K562 (cell line): ENCODE results near the gene WASF1. TPM values are rescaled to one million over a fixed set of nuclear protein-coding genes. Genes with fewer than 3 reads are reported as not detected.

Source experiments
- ATAC-seq: fragments of 200-7000 bp; cut with Tn5 transposase; 3 replicates; pipeline ENCODE4 v1.9.1; 2020; ENCODE audit warnings: moderate library complexity
- BruUV-seq: library from RNA; stranded (reverse); fragments of 400-500 nt; replicated peaks from 2 replicates; lab custom pipeline; 2021; lab: Mats Ljungman, UMichigan
- CTCF ChIA-PET: fragments of 300-600 bp; formaldehyde crosslinking; extraction: SDS; loops from one replicate; lab custom pipeline; 2021; ENCODE audit warnings: low intra/inter-chr PET ratio; lab: Yijun Ruan, JAX
- POLR2A ChIA-PET: fragments of 300-600, 350-650 bp; sonication (Branson Sonifier 250); formaldehyde crosslinking; extraction: SDS; loops from one replicate; lab custom pipeline; 2021; ENCODE audit warnings: antibody characterized with exemption, inconsistent platforms; lab: Yijun Ruan, JAX
- DNase-seq, 4 experiments: peaks; one replicate each; pipeline versions ENCODE4 v3.0.0 to v3.0.0-alpha.2; 2011 to 2018; ENCODE audit warnings: low spot score in 3 of 4, mixed read lengths in 3 of 4; ENCODE audit errors: extremely low read depth in 1 of 4
- FAIRE-seq: peaks from 2 replicates; lab custom pipeline; 2011; peaks lifted over from hg19 to GRCh38; lab: Jason Lieb, UNC
- H2AFZ ChIP-seq: 2 replicates; pipeline ENCODE4 v1.6.0; 2011; ENCODE audit warnings: low read depth, low read length, control low read depth, inconsistent platforms
- H3K27ac ChIP-seq: fragments of 200-600 bp; 3 replicates; pipeline ENCODE4 v1.8.0; 2011; ENCODE audit warnings: low read depth, mild to moderate bottlenecking, control low read depth, inconsistent platforms, low read length, moderate library complexity, mixed read lengths; ENCODE audit errors: extremely low read depth
- H3K27me3 ChIP-seq, 2 experiments: fragments of 300-600 bp in 1 of 2; 2 replicates in 1 of 2; 3 replicates in 1 of 2; pipeline versions ENCODE4 v1.6.0 to v1.8.0; 2011; ENCODE audit warnings: inconsistent platforms in 2 of 2, low read length in 2 of 2, mild to moderate bottlenecking in 1 of 2, mixed read lengths in 1 of 2, moderate library complexity in 1 of 2; ENCODE audit not compliant: control insufficient read depth in 2 of 2, insufficient read depth in 2 of 2
- H3K36me3 ChIP-seq: fragments of 300-600 bp; 3 replicates; pipeline ENCODE4 v1.8.0; 2011; ENCODE audit warnings: mild to moderate bottlenecking, low read length, inconsistent platforms; ENCODE audit not compliant: control insufficient read depth, insufficient read depth
- H3K4me1 ChIP-seq, 2 experiments: fragments of 200-600 bp in 1 of 2; replicated peaks in 1 of 2; 2 replicates in 1 of 2; 3 replicates in 1 of 2; pipeline versions ENCODE4 v1.5.1 to v1.8.0; 2011; ENCODE audit warnings: inconsistent platforms in 2 of 2, low read length in 2 of 2, mild to moderate bottlenecking in 1 of 2, mixed read lengths in 1 of 2, moderate library complexity in 1 of 2; ENCODE audit not compliant: control insufficient read depth in 2 of 2, insufficient read depth in 2 of 2
- H3K4me2 ChIP-seq: 2 replicates; pipeline ENCODE4 v1.6.1; 2011; ENCODE audit warnings: low read length, control low read depth, inconsistent platforms, mixed read lengths; ENCODE audit not compliant: insufficient read depth
- H3K4me3 ChIP-seq: fragments of 200-600 bp; sonication (generic), shearing (Covaris generic); 2 replicates; pipeline ENCODE4 v1.5.1; 2016; ENCODE audit warnings: control low read depth, inconsistent platforms
- H3K79me2 ChIP-seq: fragments of 200-600 bp; 3 replicates; pipeline ENCODE4 v1.8.0; 2011; ENCODE audit warnings: low read length, inconsistent platforms; ENCODE audit not compliant: control insufficient read depth, insufficient read depth
- H3K9ac ChIP-seq, 2 experiments: 2 replicates each; pipeline versions ENCODE4 v1.6.0 to v1.6.1; 2011; ENCODE audit warnings: low read depth in 2 of 2, low read length in 2 of 2, control low read depth in 1 of 2, inconsistent platforms in 1 of 2, mild to moderate bottlenecking in 1 of 2, mixed read lengths in 1 of 2; ENCODE audit not compliant: insufficient read depth in 1 of 2
- H3K9me1 ChIP-seq: one replicate; pipeline ENCODE4 v1.6.0; 2011; ENCODE audit warnings: inconsistent platforms, mild to moderate bottlenecking, low read length, moderate library complexity; ENCODE audit not compliant: control insufficient read depth, insufficient read depth
- H3K9me3 ChIP-seq: replicated peaks from 2 replicates; pipeline ENCODE4 v1.5.1; 2011; ENCODE audit warnings: low read depth, low read length, inconsistent platforms; ENCODE audit not compliant: control insufficient read depth, insufficient read depth
- H4K20me1 ChIP-seq: replicated peaks from 2 replicates; pipeline ENCODE4 v1.6.1; 2011; ENCODE audit warnings: low read length, inconsistent platforms, mixed read lengths; ENCODE audit not compliant: control insufficient read depth, insufficient read depth
- MAX ChIP-seq: sonication (generic); formaldehyde crosslinking; IDR thresholded peaks from 2 replicates; pipeline ENCODE4 v1.9.0; 2022; ENCODE audit warnings: mild to moderate bottlenecking, missing genetic modification reagents
- MEF2A ChIP-seq: IDR thresholded peaks from 2 replicates; pipeline ENCODE4 v1.6.1; 2011; ENCODE audit warnings: low read depth, mild to moderate bottlenecking, low read length, moderate library complexity; ENCODE audit not compliant: control insufficient read depth
- MNT ChIP-seq, 2 experiments: fragments of 450-650 bp; conservative IDR thresholded peaks; 2 replicates each; pipeline ENCODE4 v1.6.1; 2017; ENCODE audit warnings: mild to moderate bottlenecking in 2 of 2, moderate library complexity in 2 of 2
- NR3C1 ChIP-seq: sonication (generic); formaldehyde crosslinking; IDR thresholded peaks from 2 replicates; pipeline ENCODE4 v1.8.1; 2022; ENCODE audit warnings: missing genetic modification reagents
- TGIF2 ChIP-seq: sonication (generic); formaldehyde crosslinking; IDR thresholded peaks from 2 replicates; pipeline ENCODE4 v1.8.1; 2022; ENCODE audit warnings: mild to moderate bottlenecking, missing genetic modification reagents, moderate library complexity
- ZNF217 ChIP-seq: sonication (generic); formaldehyde crosslinking; IDR thresholded peaks from 2 replicates; pipeline ENCODE4 v1.8.0; 2022; ENCODE audit warnings: mild to moderate bottlenecking, missing genetic modification reagents
- ZNF445 ChIP-seq: fragments of 250-450 bp; sonication (Bioruptor Pico); IDR thresholded peaks from 2 replicates; pipeline ENCODE4 v1.4.0; 2020; ENCODE audit warnings: low read depth, mild to moderate bottlenecking, moderate library complexity
- WGBS: fragments of 100-300 bp; shearing (Covaris generic); methylation state at CpG from one replicate; pipeline ENCODE4 v1.1.6; 2016; ENCODE audit warnings: low coverage, mixed read lengths; ENCODE audit not compliant: insufficient coverage; ENCODE audit errors: missing lambda C conversion rate; 5-methylcytosine and 5-hydroxymethylcytosine counted together
- in situ Hi-C: fragments of 300-500 bp; cut with MboI; formaldehyde crosslinking; loops from 4 replicates; pipeline ENCODE4 v1.15.0; 2018; ENCODE audit warnings: inconsistent platforms, mixed read lengths
- intact Hi-C: fragments of 100-400 bp; cut with micrococcal nuclease; formaldehyde crosslinking; loops from 2 replicates; pipeline ENCODE4 v1.14.2; 2022
- polyA plus RNA-seq, 8 experiments: library from polyadenylated mRNA; depleted of rRNA in 4 of 8; stranded (reverse) in 5 of 8; unstranded in 3 of 8; fragments of >200 nt; fragmentation: Nextera tagmentation in 2 of 8; fragmentation: Illumina TruSeq in 1 of 8; extraction: Ambion mirVana in 2 of 8; extraction: Trizol in 1 of 8; gene quantifications; 2 replicates each; pipeline versions ENCODE4 v1.2.1 to v1.2.3, GENCODE V29; 2011 to 2014; ENCODE audit warnings: inconsistent platforms in 1 of 8, missing spikeins in 1 of 8
- total RNA-seq, 7 experiments: library from RNA; depleted of rRNA in 6 of 7; stranded (reverse); fragments of >200 nt in 6 of 7; fragmentation: Illumina TruSeq in 2 of 7; extraction: Trizol in 2 of 7; gene quantifications; 2 replicates each; pipeline versions ENCODE4 v1.2.1 to v1.2.3, GENCODE V29; 2011 to 2021; ENCODE audit warnings: low replicate concordance in 1 of 7
- TF ChIP-seq, protein P1 (sequence below): fragments of 250-450 bp; sonication (Bioruptor Pico); IDR thresholded peaks from 2 replicates; pipeline ENCODE4 v1.4.0; 2020

WASF1 gene
- total and polyA plus RNA-seq, 9 of the 15 experiments (the other 6 are each of a cell fraction or from before 2014, with no cell fraction given), result 2.1 to 18.2 (median 7.4) TPM

DNA sequence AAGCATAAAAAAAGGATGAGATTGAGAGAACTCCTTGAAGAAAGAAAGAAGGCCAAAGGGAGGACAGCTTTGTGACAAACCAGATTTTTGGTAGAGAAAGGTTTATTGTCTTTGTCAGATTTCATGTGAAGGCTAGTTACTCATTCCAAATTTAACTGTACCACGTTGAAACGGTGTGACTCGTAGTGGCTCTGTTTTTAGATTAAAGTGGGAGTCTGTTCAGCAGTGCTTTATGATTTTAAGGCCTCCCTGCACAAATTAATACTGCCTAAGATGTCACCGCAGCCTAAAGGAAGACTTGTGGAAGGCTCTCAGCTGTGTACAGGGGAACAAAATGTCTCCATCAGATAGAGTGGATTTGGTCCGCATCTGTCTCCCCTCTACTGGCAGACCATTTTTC lies 36.7 kb upstream of the WASF1 start:
- CTCF ChIA-PET, result no interaction called here

GRCh38 chr6:110214338-110214737 lies 34.9 kb upstream of the WASF1 start:
- H2AFZ ChIP-seq, result no peak overlapping the region
- WGBS, result 30% methylated on average over 1 of the region's 1 CpG
- in situ Hi-C loops (no loop called here), intact Hi-C loops (no loop called here)
- H3K4me3 ChIP-seq, result no peak overlapping the region
- DNase-seq (no peak), FAIRE-seq (no peak), ATAC-seq (no peak)
- no peaks in the 10 kb centered on the region for H3K9me3 ChIP-seq
- CTCF ChIA-PET, result no interaction called here
- H3K4me2 ChIP-seq, result no peak overlapping the region
- BruUV-seq, result no TSS peak
- H3K27me3 ChIP-seq, result no peaks in the 10 kb centered on the region
- peaks cover 62% of the 10 kb centered on the region for H3K36me3 ChIP-seq
- POLR2A ChIA-PET, result interaction anchor here (0.6 to 1.0 kb wide), 3 partner anchors 25 to 218 kb away, joined by 3 read pairs; no protein-coding TSS in a partner anchor
- no peaks in the 10 kb centered on the region for H3K79me2 ChIP-seq
- no peaks in the 10 kb centered on the region for H4K20me1 ChIP-seq
- no peak overlapping the region for H3K9ac ChIP-seq
- H3K27ac ChIP-seq, result no peak overlapping the region
- H3K4me1 ChIP-seq, result no peaks in the 10 kb centered on the region
- H3K9me1 ChIP-seq, result no peaks in the 10 kb centered on the region
- TF ChIP-seq ZNF445 (CRISPR knock-in tag), result no peak
- TF ChIP-seq, protein P1, sequence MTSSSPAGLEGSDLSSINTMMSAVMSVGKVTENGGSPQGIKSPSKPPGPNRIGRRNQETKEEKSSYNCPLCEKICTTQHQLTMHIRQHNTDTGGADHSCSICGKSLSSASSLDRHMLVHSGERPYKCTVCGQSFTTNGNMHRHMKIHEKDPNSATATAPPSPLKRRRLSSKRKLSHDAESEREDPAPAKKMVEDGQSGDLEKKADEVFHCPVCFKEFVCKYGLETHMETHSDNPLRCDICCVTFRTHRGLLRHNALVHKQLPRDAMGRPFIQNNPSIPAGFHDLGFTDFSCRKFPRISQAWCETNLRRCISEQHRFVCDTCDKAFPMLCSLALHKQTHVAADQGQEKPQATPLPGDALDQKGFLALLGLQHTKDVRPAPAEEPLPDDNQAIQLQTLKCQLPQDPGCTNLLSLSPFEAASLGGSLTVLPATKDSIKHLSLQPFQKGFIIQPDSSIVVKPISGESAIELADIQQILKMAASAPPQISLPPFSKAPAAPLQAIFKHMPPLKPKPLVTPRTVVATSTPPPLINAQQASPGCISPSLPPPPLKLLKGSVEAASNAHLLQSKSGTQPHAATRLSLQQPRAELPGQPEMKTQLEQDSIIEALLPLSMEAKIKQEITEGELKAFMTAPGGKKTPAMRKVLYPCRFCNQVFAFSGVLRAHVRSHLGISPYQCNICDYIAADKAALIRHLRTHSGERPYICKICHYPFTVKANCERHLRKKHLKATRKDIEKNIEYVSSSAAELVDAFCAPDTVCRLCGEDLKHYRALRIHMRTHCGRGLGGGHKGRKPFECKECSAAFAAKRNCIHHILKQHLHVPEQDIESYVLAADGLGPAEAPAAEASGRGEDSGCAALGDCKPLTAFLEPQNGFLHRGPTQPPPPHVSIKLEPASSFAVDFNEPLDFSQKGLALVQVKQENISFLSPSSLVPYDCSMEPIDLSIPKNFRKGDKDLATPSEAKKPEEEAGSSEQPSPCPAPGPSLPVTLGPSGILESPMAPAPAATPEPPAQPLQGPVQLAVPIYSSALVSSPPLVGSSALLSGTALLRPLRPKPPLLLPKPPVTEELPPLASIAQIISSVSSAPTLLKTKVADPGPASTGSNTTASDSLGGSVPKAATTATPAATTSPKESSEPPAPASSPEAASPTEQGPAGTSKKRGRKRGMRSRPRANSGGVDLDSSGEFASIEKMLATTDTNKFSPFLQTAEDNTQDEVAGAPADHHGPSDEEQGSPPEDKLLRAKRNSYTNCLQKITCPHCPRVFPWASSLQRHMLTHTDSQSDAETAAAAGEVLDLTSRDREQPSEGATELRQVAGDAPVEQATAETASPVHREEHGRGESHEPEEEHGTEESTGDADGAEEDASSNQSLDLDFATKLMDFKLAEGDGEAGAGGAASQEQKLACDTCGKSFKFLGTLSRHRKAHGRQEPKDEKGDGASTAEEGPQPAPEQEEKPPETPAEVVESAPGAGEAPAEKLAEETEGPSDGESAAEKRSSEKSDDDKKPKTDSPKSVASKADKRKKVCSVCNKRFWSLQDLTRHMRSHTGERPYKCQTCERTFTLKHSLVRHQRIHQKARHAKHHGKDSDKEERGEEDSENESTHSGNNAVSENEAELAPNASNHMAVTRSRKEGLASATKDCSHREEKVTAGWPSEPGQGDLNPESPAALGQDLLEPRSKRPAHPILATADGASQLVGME, result no peak
- TF ChIP-seq MNT (conservative IDR thresholded peaks at IDR 0.05), result no peak
- no peak for TF ChIP-seq NR3C1 (CRISPR knock-in tag)
- TF ChIP-seq TGIF2 (CRISPR knock-in tag), result no peak
- no peak for TF ChIP-seq MEF2A

More for the DNA sequence above, 36.7 kb upstream of the WASF1 start:
- Histone ChIP-seq H4K20me1 (no peaks in the 10 kb centered on the region), H3K79me2 (no peaks in the 10 kb centered on the region), H3K36me3 (peaks cover 62% of the 10 kb centered on the region), H3K9me1 (no peaks in the 10 kb centered on the region), H3K4me2 (no peak overlapping the region), H3K4me3 (no peak overlapping the region), H3K27ac (no peak overlapping the region), H3K9ac (no peak overlapping the region), H3K9me3 (no peaks in the 10 kb centered on the region), H3K27me3 (no peaks in the 10 kb centered on the region), H2AFZ (no peak overlapping the region), H3K4me1 (no peaks in the 10 kb centered on the region)
- FAIRE-seq (no peak), ATAC-seq (no peak), DNase-seq (no peak)
- intact Hi-C loops, result no loop called here
- 95% methylated on average over 5 of the region's 5 CpGs for WGBS
- no TSS peak for BruUV-seq
- POLR2A ChIA-PET, result interaction anchor here (1.0 to 1.9 kb wide), 3 partner anchors 10 to 14 kb away, joined by 3 to 6 read pairs (median 3); no protein-coding TSS in a partner anchor
- in situ Hi-C loops, result no loop called here
- no peak for TF ChIP-seq MAX (CRISPR knock-in tag)
- no peak for TF ChIP-seq ZNF217
